ENCODE results near the gene TPPP2. TPM values are rescaled to one million over a fixed set of nuclear protein-coding genes. Genes with fewer than 3 reads are reported as not detected.

TPPP2 gene
- total RNA-seq, 1 experiment from 2014 or later = 0.35 TPM

DNA sequence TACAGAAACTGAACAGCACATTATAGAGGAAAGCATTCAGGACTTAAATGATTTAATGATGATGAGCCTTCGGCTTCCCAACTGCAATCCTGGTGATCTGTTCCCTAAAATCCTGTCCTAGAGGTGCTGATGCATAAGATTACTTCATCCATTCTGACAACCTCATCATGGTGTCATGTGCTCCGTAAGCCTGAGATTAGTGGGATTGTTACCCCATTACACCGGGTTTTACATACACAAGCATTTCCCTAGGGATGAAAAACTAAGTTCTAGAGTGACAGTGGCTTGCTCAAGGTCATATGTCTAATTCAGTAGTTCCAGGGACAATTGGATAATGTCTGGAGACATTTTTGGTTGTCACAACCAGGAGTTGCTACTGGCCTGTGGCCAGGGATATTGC lies 7.1 kb downstream of the TPPP2 start:
- no peaks in the 10 kb centered on the region for H3K36me3 Mint-ChIP-seq
- ATAC-seq (no peak), DNase-seq (ENCODE audit: low spot score) (no peak)
- POLR2A ChIA-PET = no interaction called here
- CTCF ChIA-PET = interaction anchor here (0.6 to 12.2 kb wide), 2 partner anchors 22 to 76 kb away, joined by 5 to 104 read pairs; no protein-coding TSS in a partner anchor
- peaks cover 26% of the 10 kb centered on the region for H3K4me1 Mint-ChIP-seq
- no peak overlapping the region for H3K4me3 Mint-ChIP-seq
- peaks cover 3% of the 10 kb centered on the region; the same call in 1 of the 2 replicates for H3K27me3 Mint-ChIP-seq (ENCODE audit: low read depth)
- no peak overlapping the region for H3K27ac Mint-ChIP-seq
- TF ChIP-seq EMX1 (CRISPR knock-in tag; IDR thresholded peaks at IDR 0.05) (no peak), ELF4 (CRISPR knock-in tag; IDR thresholded peaks at IDR 0.05; ENCODE audit: low read depth) (no peak), CTCF (IDR thresholded peaks at IDR 0.05) (no peak), ZNF423 (CRISPR knock-in tag; IDR thresholded peaks at IDR 0.05) (no peak), FOXK1 (CRISPR knock-in tag; IDR thresholded peaks at IDR 0.05) (no peak), ZBTB21 (CRISPR knock-in tag; IDR thresholded peaks at IDR 0.05; ENCODE audit: borderline replicate concordance) (no peak), ZNF232 (CRISPR knock-in tag; IDR thresholded peaks at IDR 0.05) (no peak), TEAD4 (CRISPR knock-in tag; IDR thresholded peaks at IDR 0.05) (no peak), ZNF121 (CRISPR knock-in tag; IDR thresholded peaks at IDR 0.05) (no peak), ZNF416 (CRISPR knock-in tag; IDR thresholded peaks at IDR 0.05) (no peak), RORB (CRISPR knock-in tag; IDR thresholded peaks at IDR 0.05) (no peak), FOXJ3 (CRISPR knock-in tag; IDR thresholded peaks at IDR 0.05; ENCODE audit: borderline replicate concordance) (no peak), ZNF671 (CRISPR knock-in tag; IDR thresholded peaks at IDR 0.05) (no peak), TEAD1 (CRISPR knock-in tag; IDR thresholded peaks at IDR 0.05) (no peak), ZNF138 (CRISPR knock-in tag; conservative IDR thresholded peaks at IDR 0.05) (no peak), NFE2L1 (CRISPR knock-in tag; IDR thresholded peaks at IDR 0.05) (no peak), E2F5 (CRISPR knock-in tag; IDR thresholded peaks at IDR 0.05) (no peak)
- TF ChIP-seq, protein P1, sequence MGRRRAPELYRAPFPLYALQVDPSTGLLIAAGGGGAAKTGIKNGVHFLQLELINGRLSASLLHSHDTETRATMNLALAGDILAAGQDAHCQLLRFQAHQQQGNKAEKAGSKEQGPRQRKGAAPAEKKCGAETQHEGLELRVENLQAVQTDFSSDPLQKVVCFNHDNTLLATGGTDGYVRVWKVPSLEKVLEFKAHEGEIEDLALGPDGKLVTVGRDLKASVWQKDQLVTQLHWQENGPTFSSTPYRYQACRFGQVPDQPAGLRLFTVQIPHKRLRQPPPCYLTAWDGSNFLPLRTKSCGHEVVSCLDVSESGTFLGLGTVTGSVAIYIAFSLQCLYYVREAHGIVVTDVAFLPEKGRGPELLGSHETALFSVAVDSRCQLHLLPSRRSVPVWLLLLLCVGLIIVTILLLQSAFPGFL (CRISPR knock-in tag; IDR thresholded peaks at IDR 0.05; ENCODE audit: borderline replicate concordance) = no peak
- H3K9me3 Mint-ChIP-seq = no peaks in the 10 kb centered on the region

- Mint-ChIP-seq H3K4me3 (peak overlapping the region; percentile 25; the same call in 1 of the 2 replicates), H3K27me3 (ENCODE audit: low read depth) (peaks cover 3% of the 10 kb centered on the region; the same call in 1 of the 2 replicates), H3K27ac (peak overlapping the region; percentile 49), H3K9me3 (no peaks in the 10 kb centered on the region), H3K36me3 (no peaks in the 10 kb centered on the region), H3K4me1 (peaks cover 26% of the 10 kb centered on the region)
- peak; percentile 68 for DNase-seq (ENCODE audit: low spot score)
- peak; percentile 97 for ATAC-seq
- ChIA-PET POLR2A (interaction anchor here (1.0 to 2.8 kb wide), 3 partner anchors 12 to 64 kb away, joined by 3 to 26 read pairs (median 3); no protein-coding TSS in a partner anchor), CTCF (interaction anchor here (1.1 to 7.0 kb wide), 30 partner anchors 7 to 379 kb away, joined by 3 to 670 read pairs (median 15); partner anchors contain the start of genes ARHGEF40, NDRG2, RNASE4 and RNASE8)
- TF ChIP-seq NFYB (CRISPR knock-in tag; conservative IDR thresholded peaks at IDR 0.05; ENCODE audit: low read depth) (no peak), FOXP4 (CRISPR knock-in tag; IDR thresholded peaks at IDR 0.05) (no peak), NFE2L1 (CRISPR knock-in tag; IDR thresholded peaks at IDR 0.05) (no peak), TEAD1 (CRISPR knock-in tag; IDR thresholded peaks at IDR 0.05) (no peak), RELA (CRISPR knock-in tag; IDR thresholded peaks at IDR 0.05; ENCODE audit: borderline replicate concordance) (no peak)
- TF ChIP-seq, protein P2, sequence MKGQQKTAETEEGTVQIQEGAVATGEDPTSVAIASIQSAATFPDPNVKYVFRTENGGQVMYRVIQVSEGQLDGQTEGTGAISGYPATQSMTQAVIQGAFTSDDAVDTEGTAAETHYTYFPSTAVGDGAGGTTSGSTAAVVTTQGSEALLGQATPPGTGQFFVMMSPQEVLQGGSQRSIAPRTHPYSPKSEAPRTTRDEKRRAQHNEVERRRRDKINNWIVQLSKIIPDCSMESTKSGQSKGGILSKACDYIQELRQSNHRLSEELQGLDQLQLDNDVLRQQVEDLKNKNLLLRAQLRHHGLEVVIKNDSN (CRISPR knock-in tag; IDR thresholded peaks at IDR 0.05) = no peak
- TF ChIP-seq, protein P3, sequence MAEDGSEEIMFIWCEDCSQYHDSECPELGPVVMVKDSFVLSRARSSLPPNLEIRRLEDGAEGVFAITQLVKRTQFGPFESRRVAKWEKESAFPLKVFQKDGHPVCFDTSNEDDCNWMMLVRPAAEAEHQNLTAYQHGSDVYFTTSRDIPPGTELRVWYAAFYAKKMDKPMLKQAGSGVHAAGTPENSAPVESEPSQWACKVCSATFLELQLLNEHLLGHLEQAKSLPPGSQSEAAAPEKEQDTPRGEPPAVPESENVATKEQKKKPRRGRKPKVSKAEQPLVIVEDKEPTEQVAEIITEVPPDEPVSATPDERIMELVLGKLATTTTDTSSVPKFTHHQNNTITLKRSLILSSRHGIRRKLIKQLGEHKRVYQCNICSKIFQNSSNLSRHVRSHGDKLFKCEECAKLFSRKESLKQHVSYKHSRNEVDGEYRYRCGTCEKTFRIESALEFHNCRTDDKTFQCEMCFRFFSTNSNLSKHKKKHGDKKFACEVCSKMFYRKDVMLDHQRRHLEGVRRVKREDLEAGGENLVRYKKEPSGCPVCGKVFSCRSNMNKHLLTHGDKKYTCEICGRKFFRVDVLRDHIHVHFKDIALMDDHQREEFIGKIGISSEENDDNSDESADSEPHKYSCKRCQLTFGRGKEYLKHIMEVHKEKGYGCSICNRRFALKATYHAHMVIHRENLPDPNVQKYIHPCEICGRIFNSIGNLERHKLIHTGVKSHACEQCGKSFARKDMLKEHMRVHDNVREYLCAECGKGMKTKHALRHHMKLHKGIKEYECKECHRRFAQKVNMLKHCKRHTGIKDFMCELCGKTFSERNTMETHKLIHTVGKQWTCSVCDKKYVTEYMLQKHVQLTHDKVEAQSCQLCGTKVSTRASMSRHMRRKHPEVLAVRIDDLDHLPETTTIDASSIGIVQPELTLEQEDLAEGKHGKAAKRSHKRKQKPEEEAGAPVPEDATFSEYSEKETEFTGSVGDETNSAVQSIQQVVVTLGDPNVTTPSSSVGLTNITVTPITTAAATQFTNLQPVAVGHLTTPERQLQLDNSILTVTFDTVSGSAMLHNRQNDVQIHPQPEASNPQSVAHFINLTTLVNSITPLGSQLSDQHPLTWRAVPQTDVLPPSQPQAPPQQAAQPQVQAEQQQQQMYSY (CRISPR knock-in tag; IDR thresholded peaks at IDR 0.05) = no peak
- TF ChIP-seq, protein P4, sequence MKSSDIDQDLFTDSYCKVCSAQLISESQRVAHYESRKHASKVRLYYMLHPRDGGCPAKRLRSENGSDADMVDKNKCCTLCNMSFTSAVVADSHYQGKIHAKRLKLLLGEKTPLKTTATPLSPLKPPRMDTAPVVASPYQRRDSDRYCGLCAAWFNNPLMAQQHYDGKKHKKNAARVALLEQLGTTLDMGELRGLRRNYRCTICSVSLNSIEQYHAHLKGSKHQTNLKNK (CRISPR knock-in tag; IDR thresholded peaks at IDR 0.05) = no peak
Observed at GRCh38 chr14:21038441-21039422, 8.7 kb downstream of the TPPP2 start.
